GM23248 (cell line): Measurements from ENCODE around the gene PYGB.

ENCODE experiments used
- EZH2 ChIP-seq: fragments of 200-600 bp; sonication (generic); IDR thresholded peaks from 2 replicates; pipeline ENCODE4 v1.6.1; 2018; ENCODE audit warnings: antibody characterized with exemption, mild to moderate bottlenecking; ENCODE audit not compliant: insufficient read depth, poor library complexity, severe bottlenecking
- EZH2phosphoT487 ChIP-seq: fragments of 200-600 bp; sonication (generic); IDR thresholded peaks from 2 replicates; pipeline ENCODE4 v1.6.1; 2018; ENCODE audit warnings: antibody characterized with exemption, moderate library complexity, mild to moderate bottlenecking, low read depth; ENCODE audit not compliant: insufficient read depth

DNA sequence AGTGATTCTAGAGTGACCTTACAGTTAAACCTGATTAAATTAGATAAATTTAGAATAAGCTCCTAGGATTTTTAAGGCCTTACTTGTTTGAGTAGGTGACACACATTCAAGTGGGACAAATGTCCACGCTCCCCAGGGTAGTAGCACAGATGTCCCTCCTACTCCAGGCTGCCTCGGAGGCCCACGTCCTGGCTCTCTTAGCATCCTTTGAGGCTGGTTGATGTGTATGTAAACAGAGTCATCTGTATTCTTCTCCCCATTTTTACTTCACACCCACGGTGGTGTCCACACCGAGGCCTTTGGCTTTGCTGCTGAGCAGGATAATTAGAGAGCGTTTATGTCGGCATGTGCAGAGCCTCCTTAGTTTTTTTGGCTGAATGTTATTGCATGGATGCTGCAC, 36.6 kb upstream of the PYGB start:
- TF ChIP-seq EZH2 (no peak), EZH2phosphoT487 (no peak)
